ENCODE results near the gene C14orf119. TPM values are rescaled to one million over a fixed set of nuclear protein-coding genes. Genes with fewer than 3 reads are reported as not detected.

The C14orf119 gene
- total RNA-seq, 1 experiment from 2014 or later, result 46.8 TPM

- H3K9me2 ChIP-seq (ENCODE audit: insufficient read depth), result no peaks in the 10 kb centered on the region
- no peaks in the 10 kb centered on the region for H3K9me3 ChIP-seq (ENCODE audit: control insufficient read depth in 1 of 2, insufficient read depth in 1 of 2, low read depth in 1 of 2, low read length in 2 of 2)
- RAD21 ChIA-PET (ENCODE audit: low non-redundant PET in 1 of 2, low total read pairs in 2 of 2, uncharacterized antibody in 2 of 2, unreplicated experiment in 2 of 2), result no interaction called here
- DNase-seq (ENCODE audit: low read depth, low spot score) (no peak), ATAC-seq (no peak)
- H4K20me1 ChIP-seq (ENCODE audit: insufficient read depth), result no peaks in the 10 kb centered on the region
- no peak overlapping the region for H2AFZ ChIP-seq (ENCODE audit: low read depth, low read length, poor library complexity, severe bottlenecking)
- no peaks in the 10 kb centered on the region for H3K4me1 ChIP-seq (ENCODE audit: control insufficient read depth in 1 of 2, insufficient read depth in 2 of 2, low read length in 2 of 2)
- CTCF ChIA-PET, result interaction anchor here (2.1 kb wide), 1 partner anchor 60 kb away, joined by 5 read pairs; no protein-coding TSS in a partner anchor
- H3K27me3 ChIP-seq (ENCODE audit: insufficient read depth, low read length), result no peaks in the 10 kb centered on the region
- POLR2A ChIA-PET, result no interaction called here
- BruUV-seq (replicated peaks), result no TSS peak
- H3K27ac ChIP-seq (ENCODE audit: low read depth, low read length), result no peak overlapping the region
- H3K9ac ChIP-seq (ENCODE audit: low read length), result no peak overlapping the region
- no peaks in the 10 kb centered on the region for H3K36me3 ChIP-seq (ENCODE audit: control insufficient read depth in 1 of 2, insufficient read depth in 2 of 2, low read length in 2 of 2)
- no peak overlapping the region for H3K4me2 ChIP-seq (ENCODE audit: low read length)
- TF ChIP-seq ELF1 (IDR thresholded peaks at IDR 0.05; ENCODE audit: borderline replicate concordance, low read depth) (no peak), YY1 (IDR thresholded peaks at IDR 0.05; ENCODE audit: extremely low read depth, insufficient replicate concordance, low read depth, low read length) (no peak), EGR1 (IDR thresholded peaks at IDR 0.05; ENCODE audit: low read depth) (no peak), CEBPB (IDR thresholded peaks at IDR 0.05; ENCODE audit: low read depth) (no peak), CTCF (IDR thresholded peaks at IDR 0.05 in 2 of 3, conservative IDR thresholded peaks at IDR 0.05 in 1 of 3; ENCODE audit: borderline replicate concordance in 1 of 3, insufficient read depth in 1 of 3, low read depth in 2 of 3, low read length in 2 of 3) (no peak), POLR2A (IDR thresholded peaks at IDR 0.05; ENCODE audit: borderline replicate concordance, extremely low read depth, insufficient read depth, insufficient read length) (no peak)
- H3K79me2 ChIP-seq (ENCODE audit: insufficient read depth, low read length), result no peaks in the 10 kb centered on the region
- intact Hi-C loops (cut with micrococcal nuclease), result no loop called here
- no peak overlapping the region for H3K4me3 ChIP-seq (replicated peaks in 1 of 2; ENCODE audit: low read depth in 1 of 2, low read length in 2 of 2)
Measured at GRCh38 chr14:23125011-23125410, 29.7 kb downstream of the C14orf119 start.

- H3K9ac ChIP-seq (ENCODE audit: low read length), result no peak overlapping the region
- ChIA-PET RAD21 (ENCODE audit: low non-redundant PET in 1 of 2, low total read pairs in 2 of 2, uncharacterized antibody in 2 of 2, unreplicated experiment in 2 of 2) (no interaction called here), POLR2A (interaction anchor here (0.6 kb wide), 1 partner anchor 243 kb away, joined by 3 read pairs; no protein-coding TSS in a partner anchor), CTCF (interaction anchor here (2.1 kb wide), 1 partner anchor 59 kb away, joined by 5 read pairs; no protein-coding TSS in a partner anchor)
- H2AFZ ChIP-seq (ENCODE audit: low read depth, low read length, poor library complexity, severe bottlenecking), result no peak overlapping the region
- H3K4me3 ChIP-seq (replicated peaks in 1 of 2; ENCODE audit: low read depth in 1 of 2, low read length in 2 of 2), result no peak overlapping the region
- no peaks in the 10 kb centered on the region for H3K36me3 ChIP-seq (ENCODE audit: control insufficient read depth in 1 of 2, insufficient read depth in 2 of 2, low read length in 2 of 2)
- DNase-seq (ENCODE audit: low read depth, low spot score), result no peak
- no peak overlapping the region for H3K27ac ChIP-seq (ENCODE audit: low read depth, low read length)
- no TSS peak for BruUV-seq (replicated peaks)
- H3K9me3 ChIP-seq (ENCODE audit: control insufficient read depth in 1 of 2, insufficient read depth in 1 of 2, low read depth in 1 of 2, low read length in 2 of 2), result no peaks in the 10 kb centered on the region
- no peaks in the 10 kb centered on the region for H3K27me3 ChIP-seq (ENCODE audit: insufficient read depth, low read length)
- no peaks in the 10 kb centered on the region for H3K4me1 ChIP-seq (ENCODE audit: control insufficient read depth in 1 of 2, insufficient read depth in 2 of 2, low read length in 2 of 2)
- no peaks in the 10 kb centered on the region for H4K20me1 ChIP-seq (ENCODE audit: insufficient read depth)
- H3K9me2 ChIP-seq (ENCODE audit: insufficient read depth), result no peaks in the 10 kb centered on the region
- no peak overlapping the region for H3K4me2 ChIP-seq (ENCODE audit: low read length)
- intact Hi-C loops (cut with micrococcal nuclease), result no loop called here
- no peak for ATAC-seq
- H3K79me2 ChIP-seq (ENCODE audit: insufficient read depth, low read length), result no peaks in the 10 kb centered on the region
- TF ChIP-seq JUND (IDR thresholded peaks at IDR 0.05), result no peak
- no peak for TF ChIP-seq YY1 (IDR thresholded peaks at IDR 0.05; ENCODE audit: extremely low read depth, insufficient replicate concordance, low read depth, low read length)
- no peak for TF ChIP-seq ZFX (IDR thresholded peaks at IDR 0.05)
- TF ChIP-seq ATF3 (IDR thresholded peaks at IDR 0.05), result no peak
- TF ChIP-seq EZH2 (IDR thresholded peaks at IDR 0.05), result no peak
- no peak for TF ChIP-seq ZNF274 (IDR thresholded peaks at IDR 0.05; ENCODE audit: low read depth, low read length)
- TF ChIP-seq CTCF (IDR thresholded peaks at IDR 0.05 in 2 of 3, conservative IDR thresholded peaks at IDR 0.05 in 1 of 3; ENCODE audit: borderline replicate concordance in 1 of 3, insufficient read depth in 1 of 3, low read depth in 2 of 3, low read length in 2 of 3), result no peak
- TF ChIP-seq ELF1 (IDR thresholded peaks at IDR 0.05; ENCODE audit: borderline replicate concordance, low read depth), result no peak
- TF ChIP-seq MAX (IDR thresholded peaks at IDR 0.05), result no peak
- TF ChIP-seq SIN3A (IDR thresholded peaks at IDR 0.05; ENCODE audit: low read depth), result no peak
- no peak for TF ChIP-seq EZH2phosphoT487 (IDR thresholded peaks at IDR 0.05; ENCODE audit: borderline replicate concordance)
- TF ChIP-seq POLR2A (IDR thresholded peaks at IDR 0.05; ENCODE audit: borderline replicate concordance, extremely low read depth, insufficient read depth, insufficient read length), result no peak
- TF ChIP-seq FOSL1 (IDR thresholded peaks at IDR 0.05; ENCODE audit: low read depth), result no peak
Measured at GRCh38 chr14:23125933-23126524, 30.7 kb downstream of the C14orf119 start.

Measured in HCT116 (cell line).